ENCODE results near the gene HIC1.

- no peak for TF ChIP-seq CTCF (conservative IDR thresholded peaks at IDR 0.05; ENCODE audit: low read depth, low read length)
- no peak for TF ChIP-seq EZH2 (IDR thresholded peaks at IDR 0.05; ENCODE audit: borderline replicate concordance, low read depth, low read length, poor library complexity, severe bottlenecking)
Observed at GRCh38 chr17:2057175-2057759, 2.4 kb downstream of the HIC1 start.
